Measurements from ENCODE around the gene INAFM1. TPM values are rescaled to one million over a fixed set of nuclear protein-coding genes. Genes with fewer than 3 reads are reported as not detected.

The INAFM1 gene
- total and polyA plus RNA-seq, 2 donors (not counting 3 experiments of a cell fraction or from before 2014, with no cell fraction given) = 2.8 to 8.3 TPM

DNA sequence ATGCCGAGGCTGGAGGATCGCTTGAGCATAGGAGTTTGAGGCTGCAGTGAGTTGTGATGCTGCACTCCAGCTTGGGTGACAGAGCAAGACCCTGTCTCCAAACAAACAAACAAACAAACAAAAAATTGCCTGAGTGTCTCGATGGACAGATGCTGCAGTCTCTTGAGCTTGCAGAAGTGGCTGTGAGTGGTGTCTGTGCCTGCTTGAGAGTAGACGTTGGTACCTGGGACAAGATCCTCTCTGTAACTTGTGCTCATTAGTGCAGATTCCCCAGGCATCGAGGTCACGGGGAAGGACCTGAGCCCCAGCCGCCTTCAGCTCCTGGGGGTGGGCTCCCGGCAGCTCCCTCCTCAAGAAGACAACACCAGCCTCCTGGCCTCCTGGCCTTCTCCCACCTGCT, 48.7 kb downstream of the INAFM1 start:
- no peak for FAIRE-seq
- H3K4me1 ChIP-seq (ENCODE audit: control insufficient read depth, extremely low read depth, insufficient read depth, low read length) = peaks cover 7% of the 10 kb centered on the region
- H3K9me1 ChIP-seq (replicated peaks; ENCODE audit: control insufficient read depth, extremely low read depth, insufficient read depth, low read length) = no peaks in the 10 kb centered on the region
- no TSS peak for BruUV-seq (replicated peaks)
- no peaks in the 10 kb centered on the region for H3K36me3 ChIP-seq (ENCODE audit: control insufficient read depth in 2 of 2, extremely low read depth in 1 of 2, insufficient read depth in 2 of 2, low read length in 2 of 2)
- H3K4me3 ChIP-seq (replicated peaks in 1 of 3; ENCODE audit: insufficient read depth in 1 of 3, low read depth in 1 of 3, low read length in 3 of 3) = no peak overlapping the region
- H3K4me2 ChIP-seq (ENCODE audit: insufficient read depth, low read length) = no peak overlapping the region
- TF ChIP-seq, protein P1, sequence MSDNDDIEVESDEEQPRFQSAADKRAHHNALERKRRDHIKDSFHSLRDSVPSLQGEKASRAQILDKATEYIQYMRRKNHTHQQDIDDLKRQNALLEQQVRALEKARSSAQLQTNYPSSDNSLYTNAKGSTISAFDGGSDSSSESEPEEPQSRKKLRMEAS (IDR thresholded peaks at IDR 0.05; ENCODE audit: insufficient read depth, insufficient read length) = no peak
- TF ChIP-seq GATA2 (IDR thresholded peaks at IDR 0.05; ENCODE audit: insufficient read depth, insufficient read length, low read depth, low read length) (no peak), POLR2AphosphoS5 (IDR thresholded peaks at IDR 0.05; ENCODE audit: insufficient read depth, low read depth, low read length) (no peak), POLR2A (IDR thresholded peaks at IDR 0.05; ENCODE audit: low read depth, low read length) (no peak), MYC (IDR thresholded peaks at IDR 0.05; ENCODE audit: low read depth, low read length) (no peak), EZH2 (IDR thresholded peaks at IDR 0.05; ENCODE audit: borderline replicate concordance, low read depth, low read length, severe bottlenecking) (no peak), JUN (IDR thresholded peaks at IDR 0.05; ENCODE audit: borderline replicate concordance, insufficient read depth, insufficient read length, low read depth) (no peak), FOS (IDR thresholded peaks at IDR 0.05; ENCODE audit: borderline replicate concordance, insufficient read depth, low read length) (no peak)
- TF ChIP-seq, protein P2, sequence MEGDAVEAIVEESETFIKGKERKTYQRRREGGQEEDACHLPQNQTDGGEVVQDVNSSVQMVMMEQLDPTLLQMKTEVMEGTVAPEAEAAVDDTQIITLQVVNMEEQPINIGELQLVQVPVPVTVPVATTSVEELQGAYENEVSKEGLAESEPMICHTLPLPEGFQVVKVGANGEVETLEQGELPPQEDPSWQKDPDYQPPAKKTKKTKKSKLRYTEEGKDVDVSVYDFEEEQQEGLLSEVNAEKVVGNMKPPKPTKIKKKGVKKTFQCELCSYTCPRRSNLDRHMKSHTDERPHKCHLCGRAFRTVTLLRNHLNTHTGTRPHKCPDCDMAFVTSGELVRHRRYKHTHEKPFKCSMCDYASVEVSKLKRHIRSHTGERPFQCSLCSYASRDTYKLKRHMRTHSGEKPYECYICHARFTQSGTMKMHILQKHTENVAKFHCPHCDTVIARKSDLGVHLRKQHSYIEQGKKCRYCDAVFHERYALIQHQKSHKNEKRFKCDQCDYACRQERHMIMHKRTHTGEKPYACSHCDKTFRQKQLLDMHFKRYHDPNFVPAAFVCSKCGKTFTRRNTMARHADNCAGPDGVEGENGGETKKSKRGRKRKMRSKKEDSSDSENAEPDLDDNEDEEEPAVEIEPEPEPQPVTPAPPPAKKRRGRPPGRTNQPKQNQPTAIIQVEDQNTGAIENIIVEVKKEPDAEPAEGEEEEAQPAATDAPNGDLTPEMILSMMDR (IDR thresholded peaks at IDR 0.05; ENCODE audit: extremely low read depth in 1 of 2, insufficient read depth in 1 of 2, low read depth in 1 of 2, low read length in 2 of 2) = no peak
- no peak overlapping the region for H3K27ac ChIP-seq (ENCODE audit: insufficient read depth, low read depth, low read length)
- no peak for DNase-seq (ENCODE audit: low read depth, low spot score)
- no peak overlapping the region for H2AFZ ChIP-seq (ENCODE audit: low read depth, low read length)
- peaks cover 0 to 4% of the 10 kb centered on the region in 2 experiments for H3K27me3 ChIP-seq (ENCODE audit: control insufficient read depth in 2 of 2, insufficient read depth in 2 of 2, low read length in 2 of 2)
- no peaks in the 10 kb centered on the region for H3K79me2 ChIP-seq (ENCODE audit: control insufficient read depth, insufficient read depth, low read length)
- dilution Hi-C loops (cut with MboI; ENCODE audit: extremely low pct_ligation_motif_present, low sequenced_read_pairs) = no loop called here
- ChIA-PET POLR2A (no interaction called here), CTCF (interaction anchor here (1.0 to 3.7 kb wide), 5 partner anchors 10 to 25 kb away, joined by 3 to 13 read pairs (median 3); partner anchors contain the start of gene DHX34)
- H3K9me3 ChIP-seq (replicated peaks; ENCODE audit: control insufficient read depth, insufficient read depth, low read length) = no peaks in the 10 kb centered on the region
- H3K9ac ChIP-seq (replicated peaks; ENCODE audit: extremely low read depth, insufficient read depth, low read length) = no peak overlapping the region
- intact Hi-C loops (cut with micrococcal nuclease) = no loop called here
- H4K20me1 ChIP-seq (replicated peaks; ENCODE audit: control insufficient read depth, extremely low read depth, insufficient read depth, low read length) = no peaks in the 10 kb centered on the region

All from endothelial cell of umbilical vein (primary cell).